ENCODE measurements around the gene TBC1D9.

The TBC1D9 gene

GRCh38 chr4:140641789-140642439, 114.3 kb downstream of the TBC1D9 start:
- Histone ChIP-seq H3K36me3 (ENCODE audit: control insufficient read depth, low read depth, low read length) (no peaks in the 10 kb centered on the region), H3K4me1 (ENCODE audit: control insufficient read depth, low read depth, low read length) (peaks cover 11% of the 10 kb centered on the region), H3K9ac (ENCODE audit: low read length) (no peak overlapping the region), H3K27ac (ENCODE audit: low read length) (no peak overlapping the region), H3K4me3 (ENCODE audit: low read length) (no peak overlapping the region), H3K9me3 (ENCODE audit: control insufficient read depth, low read depth, low read length) (no peaks in the 10 kb centered on the region), H3K27me3 (ENCODE audit: control insufficient read depth, insufficient read depth, low read length) (no peaks in the 10 kb centered on the region)

- Histone ChIP-seq H3K9me3 (ENCODE audit: control insufficient read depth, low read depth, low read length) (no peaks in the 10 kb centered on the region), H3K4me1 (ENCODE audit: control insufficient read depth, low read depth, low read length) (peaks cover 11% of the 10 kb centered on the region), H3K27ac (ENCODE audit: low read length) (no peak overlapping the region), H3K4me3 (ENCODE audit: low read length) (no peak overlapping the region), H3K9ac (ENCODE audit: low read length) (no peak overlapping the region), H3K36me3 (ENCODE audit: control insufficient read depth, low read depth, low read length) (no peaks in the 10 kb centered on the region), H3K27me3 (ENCODE audit: control insufficient read depth, insufficient read depth, low read length) (no peaks in the 10 kb centered on the region)
Observed at GRCh38 chr4:140641105-140641555, 115.1 kb downstream of the TBC1D9 start.

- Histone ChIP-seq H3K36me3 (ENCODE audit: control insufficient read depth, low read depth, low read length) (no peaks in the 10 kb centered on the region), H3K9ac (ENCODE audit: low read length) (no peak overlapping the region), H3K9me3 (ENCODE audit: control insufficient read depth, low read depth, low read length) (no peaks in the 10 kb centered on the region), H3K4me1 (ENCODE audit: control insufficient read depth, low read depth, low read length) (peaks cover 16% of the 10 kb centered on the region), H3K27me3 (ENCODE audit: control insufficient read depth, insufficient read depth, low read length) (no peaks in the 10 kb centered on the region), H3K27ac (ENCODE audit: low read length) (no peak overlapping the region), H3K4me3 (ENCODE audit: low read length) (no peak overlapping the region)
Observed at GRCh38 chr4:140640150-140640748, 115.9 kb downstream of the TBC1D9 start.

GRCh38 chr4:140639066-140639465, 117.1 kb downstream of the TBC1D9 start:
- no peak overlapping the region for H3K9ac ChIP-seq (ENCODE audit: low read length)
- H3K27ac ChIP-seq (ENCODE audit: low read length) = no peak overlapping the region

GRCh38 chr4:140637836-140638235, 118.3 kb downstream of the TBC1D9 start:
- Histone ChIP-seq H3K36me3 (ENCODE audit: control insufficient read depth, low read depth, low read length) (no peaks in the 10 kb centered on the region), H3K27ac (ENCODE audit: low read length) (no peak overlapping the region), H3K4me1 (ENCODE audit: control insufficient read depth, low read depth, low read length) (peaks cover 16% of the 10 kb centered on the region), H3K9ac (ENCODE audit: low read length) (no peak overlapping the region), H3K4me3 (ENCODE audit: low read length) (no peak overlapping the region), H3K27me3 (ENCODE audit: control insufficient read depth, insufficient read depth, low read length) (no peaks in the 10 kb centered on the region), H3K9me3 (ENCODE audit: control insufficient read depth, low read depth, low read length) (no peaks in the 10 kb centered on the region)

More at GRCh38 chr4:140639066-140639465, 117.1 kb downstream of the TBC1D9 start:
- Histone ChIP-seq H3K27me3 (ENCODE audit: control insufficient read depth, insufficient read depth, low read length) (no peaks in the 10 kb centered on the region), H3K36me3 (ENCODE audit: control insufficient read depth, low read depth, low read length) (no peaks in the 10 kb centered on the region), H3K9me3 (ENCODE audit: control insufficient read depth, low read depth, low read length) (no peaks in the 10 kb centered on the region), H3K4me1 (ENCODE audit: control insufficient read depth, low read depth, low read length) (peaks cover 16% of the 10 kb centered on the region), H3K4me3 (ENCODE audit: low read length) (no peak overlapping the region)

- H3K4me3 ChIP-seq (ENCODE audit: low read length) = no peak overlapping the region
- no peak overlapping the region for H3K9ac ChIP-seq (ENCODE audit: low read length)
- peaks cover 5% of the 10 kb centered on the region for H3K4me1 ChIP-seq (ENCODE audit: control insufficient read depth, low read depth, low read length)
- H3K36me3 ChIP-seq (ENCODE audit: control insufficient read depth, low read depth, low read length) = no peaks in the 10 kb centered on the region
- H3K27me3 ChIP-seq (ENCODE audit: control insufficient read depth, insufficient read depth, low read length) = no peaks in the 10 kb centered on the region
- H3K9me3 ChIP-seq (ENCODE audit: control insufficient read depth, low read depth, low read length) = no peaks in the 10 kb centered on the region
- no peak overlapping the region for H3K27ac ChIP-seq (ENCODE audit: low read length)
Observed at GRCh38 chr4:140635606-140636005, 120.6 kb downstream of the TBC1D9 start.

GRCh38 chr4:140633951-140634350, 122.2 kb downstream of the TBC1D9 start:
- Histone ChIP-seq H3K36me3 (ENCODE audit: control insufficient read depth, low read depth, low read length) (no peaks in the 10 kb centered on the region), H3K27me3 (ENCODE audit: control insufficient read depth, insufficient read depth, low read length) (no peaks in the 10 kb centered on the region), H3K27ac (ENCODE audit: low read length) (no peak overlapping the region), H3K9me3 (ENCODE audit: control insufficient read depth, low read depth, low read length) (no peaks in the 10 kb centered on the region), H3K4me1 (ENCODE audit: control insufficient read depth, low read depth, low read length) (peaks cover 11% of the 10 kb centered on the region), H3K4me3 (ENCODE audit: low read length) (no peak overlapping the region), H3K9ac (ENCODE audit: low read length) (no peak overlapping the region)

- H3K4me3 ChIP-seq (ENCODE audit: low read length) = no peak overlapping the region
- peaks cover 11% of the 10 kb centered on the region for H3K4me1 ChIP-seq (ENCODE audit: control insufficient read depth, low read depth, low read length)
- H3K27ac ChIP-seq (ENCODE audit: low read length) = no peak overlapping the region
- H3K27me3 ChIP-seq (ENCODE audit: control insufficient read depth, insufficient read depth, low read length) = no peaks in the 10 kb centered on the region
- H3K9ac ChIP-seq (ENCODE audit: low read length) = no peak overlapping the region
- no peaks in the 10 kb centered on the region for H3K36me3 ChIP-seq (ENCODE audit: control insufficient read depth, low read depth, low read length)
- no peaks in the 10 kb centered on the region for H3K9me3 ChIP-seq (ENCODE audit: control insufficient read depth, low read depth, low read length)
Observed at GRCh38 chr4:140633124-140633523, 123.1 kb downstream of the TBC1D9 start.

GRCh38 chr4:140630246-140630645, 125.9 kb downstream of the TBC1D9 start:
- Histone ChIP-seq H3K4me1 (ENCODE audit: control insufficient read depth, low read depth, low read length) (peaks cover 6% of the 10 kb centered on the region), H3K36me3 (ENCODE audit: control insufficient read depth, low read depth, low read length) (no peaks in the 10 kb centered on the region), H3K27me3 (ENCODE audit: control insufficient read depth, insufficient read depth, low read length) (no peaks in the 10 kb centered on the region), H3K27ac (ENCODE audit: low read length) (no peak overlapping the region), H3K9ac (ENCODE audit: low read length) (no peak overlapping the region), H3K4me3 (ENCODE audit: low read length) (no peak overlapping the region), H3K9me3 (ENCODE audit: control insufficient read depth, low read depth, low read length) (no peaks in the 10 kb centered on the region)

- H3K4me3 ChIP-seq (ENCODE audit: low read length) = no peak overlapping the region
- no peaks in the 10 kb centered on the region for H3K9me3 ChIP-seq (ENCODE audit: control insufficient read depth, low read depth, low read length)
- no peak overlapping the region for H3K27ac ChIP-seq (ENCODE audit: low read length)
- H3K9ac ChIP-seq (ENCODE audit: low read length) = no peak overlapping the region
- H3K36me3 ChIP-seq (ENCODE audit: control insufficient read depth, low read depth, low read length) = no peaks in the 10 kb centered on the region
- H3K27me3 ChIP-seq (ENCODE audit: control insufficient read depth, insufficient read depth, low read length) = no peaks in the 10 kb centered on the region
- H3K4me1 ChIP-seq (ENCODE audit: control insufficient read depth, low read depth, low read length) = peaks cover 6% of the 10 kb centered on the region
Observed at GRCh38 chr4:140628016-140628415, 128.2 kb downstream of the TBC1D9 start.

GRCh38 chr4:140626661-140627376, 129.4 kb downstream of the TBC1D9 start:
- H3K9me3 ChIP-seq (ENCODE audit: control insufficient read depth, low read depth, low read length) = no peaks in the 10 kb centered on the region
- H3K36me3 ChIP-seq (ENCODE audit: control insufficient read depth, low read depth, low read length) = no peaks in the 10 kb centered on the region
- peaks cover 6% of the 10 kb centered on the region for H3K4me1 ChIP-seq (ENCODE audit: control insufficient read depth, low read depth, low read length)

More at GRCh38 chr4:140626661-140627376, 129.4 kb downstream of the TBC1D9 start:
- Histone ChIP-seq H3K9ac (ENCODE audit: low read length) (no peak overlapping the region), H3K27me3 (ENCODE audit: control insufficient read depth, insufficient read depth, low read length) (no peaks in the 10 kb centered on the region), H3K4me3 (ENCODE audit: low read length) (no peak overlapping the region), H3K27ac (ENCODE audit: low read length) (no peak overlapping the region)
